HepG2 (cell line): Measurements from ENCODE around the gene ZNF331. TPM values are rescaled to one million over a fixed set of nuclear protein-coding genes. Genes with fewer than 3 reads are reported as not detected.

Experiments used
- ATAC-seq: fragments of 200-7000 bp; cut with Tn5 transposase; 3 replicates; pipeline ENCODE4 v1.9.1; 2020; ENCODE audit warnings: mild to moderate bottlenecking, moderate library complexity
- BruUV-seq: library from RNA; stranded (reverse); fragments of 400-500 nt; replicated peaks from 2 replicates; lab custom pipeline; 2021; lab: Mats Ljungman, UMichigan
- CTCF ChIA-PET: fragments of 300-600 bp; formaldehyde crosslinking; extraction: SDS; loops from one replicate; lab custom pipeline; 2021; ENCODE audit warnings: low total read pairs, inconsistent platforms, low intra/inter-chr PET ratio; lab: Yijun Ruan, JAX
- POLR2A ChIA-PET: fragments of 350-600 bp; sonication (Branson Sonifier 250); formaldehyde crosslinking; loops from one replicate; lab custom pipeline; 2020; ENCODE audit warnings: antibody characterized with exemption, inconsistent platforms; lab: Yijun Ruan, JAX
- DNase-seq: peaks from one replicate; pipeline ENCODE4 v3.0.0-alpha.2; 2015; ENCODE audit warnings: low spot score
- FAIRE-seq: peaks from 3 replicates; lab custom pipeline; 2011; peaks lifted over from hg19 to GRCh38; lab: Jason Lieb, UNC
- H2AFZ ChIP-seq: one replicate; pipeline ENCODE4 v1.6.1; 2011; ENCODE audit warnings: low read length, inconsistent platforms
- H3K27ac ChIP-seq: fragments of 300-600 bp; 3 replicates; pipeline ENCODE4 v1.8.0; 2011; ENCODE audit warnings: mixed run types, mild to moderate bottlenecking, mixed read lengths, low read length, inconsistent platforms; ENCODE audit not compliant: insufficient read depth; ENCODE audit errors: extremely low read length
- H3K27me3 ChIP-seq, 2 experiments: fragments of 200-600 bp in 1 of 2; 2 replicates in 1 of 2; 3 replicates in 1 of 2; pipeline versions ENCODE4 v1.6.0 to v1.8.0; 2011; ENCODE audit warnings: low read length in 2 of 2, mild to moderate bottlenecking in 2 of 2, moderate library complexity in 2 of 2, inconsistent platforms in 1 of 2; ENCODE audit not compliant: insufficient read depth in 2 of 2, control insufficient read depth in 1 of 2
- H3K36me3 ChIP-seq, 2 experiments: fragments of 200-600 bp in 1 of 2; replicated peaks in 1 of 2; 2 replicates in 1 of 2; 3 replicates in 1 of 2; pipeline versions ENCODE4 v1.5.1 to v1.8.0; 2011; ENCODE audit warnings: low read length in 2 of 2, inconsistent platforms in 1 of 2; ENCODE audit not compliant: insufficient read depth in 2 of 2, control insufficient read depth in 1 of 2
- H3K4me1 ChIP-seq: 2 replicates; pipeline ENCODE4 v1.5.1; 2012; ENCODE audit warnings: low read length, inconsistent platforms; ENCODE audit not compliant: insufficient read depth
- H3K4me2 ChIP-seq: 2 replicates; pipeline ENCODE4 v1.6.0; 2011; ENCODE audit warnings: low read depth, low read length, inconsistent platforms
- H3K4me3 ChIP-seq, 3 experiments: fragments of 200-600 bp in 1 of 3; sonication (generic), shearing (Covaris generic) in 1 of 3; replicated peaks in 1 of 3; 2 replicates each; pipeline ENCODE4 v1.5.1; 2011 to 2016; ENCODE audit warnings: low read length in 3 of 3, inconsistent platforms in 2 of 3, low read depth in 2 of 3, mild to moderate bottlenecking in 2 of 3, control low read depth in 1 of 3, mixed read lengths in 1 of 3; ENCODE audit not compliant: insufficient read depth in 1 of 3
- H3K79me2 ChIP-seq: one replicate; pipeline ENCODE4 v1.6.1; 2011; ENCODE audit warnings: low read length, inconsistent platforms; ENCODE audit not compliant: insufficient read depth
- H3K9ac ChIP-seq: 2 replicates; pipeline ENCODE4 v1.6.0; 2011; ENCODE audit warnings: mild to moderate bottlenecking, low read depth, low read length, inconsistent platforms; ENCODE audit not compliant: insufficient read depth
- H3K9me3 ChIP-seq: 2 replicates; pipeline ENCODE4 v1.5.1; 2012; ENCODE audit warnings: mild to moderate bottlenecking, low read length
- H4K20me1 ChIP-seq: 2 replicates; pipeline ENCODE4 v1.6.0; 2011; ENCODE audit warnings: inconsistent platforms, mild to moderate bottlenecking, low read length, moderate library complexity; ENCODE audit not compliant: insufficient read depth
- E2F1 ChIP-seq: sonication (generic); formaldehyde crosslinking; IDR thresholded peaks from 2 replicates; pipeline ENCODE4 v1.5.0; 2020; ENCODE audit warnings: missing genetic modification reagents
- FOXJ3 ChIP-seq: sonication (generic); formaldehyde crosslinking; IDR thresholded peaks from 2 replicates; pipeline ENCODE4 v1.4.0; 2020; ENCODE audit warnings: missing genetic modification reagents, mild to moderate bottlenecking, borderline replicate concordance
- HIC2 ChIP-seq: sonication (generic); formaldehyde crosslinking; IDR thresholded peaks from 2 replicates; pipeline ENCODE4 v1.9.0; 2022; ENCODE audit warnings: low read depth, missing genetic modification reagents
- KLF13 ChIP-seq: sonication (generic); formaldehyde crosslinking; IDR thresholded peaks from 2 replicates; pipeline ENCODE4 v1.4.0; 2020; ENCODE audit warnings: mild to moderate bottlenecking, missing genetic modification reagents
- MED13 ChIP-seq: sonication (generic); formaldehyde crosslinking; IDR thresholded peaks from 2 replicates; pipeline ENCODE4 v1.5.0; 2020; ENCODE audit warnings: missing genetic modification reagents
- MZF1 ChIP-seq: sonication (generic); formaldehyde crosslinking; IDR thresholded peaks from 2 replicates; pipeline ENCODE4 v1.8.1; 2023; ENCODE audit warnings: mild to moderate bottlenecking, missing genetic modification reagents, borderline replicate concordance
- NRL ChIP-seq: sonication (generic); formaldehyde crosslinking; IDR thresholded peaks from 2 replicates; pipeline ENCODE4 v1.5.0; 2020; ENCODE audit warnings: missing genetic modification reagents, mild to moderate bottlenecking, moderate library complexity, borderline replicate concordance
- SRSF1 ChIP-seq: fragments of 200-400 bp; formaldehyde crosslinking; optimal IDR thresholded peaks from 2 replicates; pipeline ENCODE3; 2017; ENCODE audit warnings: mild to moderate bottlenecking, low read depth, low read length, moderate library complexity
- SYNCRIP ChIP-seq: fragments of 200-400 bp; formaldehyde crosslinking; IDR thresholded peaks from 2 replicates; pipeline ENCODE4 v1.6.1; 2018; ENCODE audit warnings: mild to moderate bottlenecking, low read depth, low read length; ENCODE audit not compliant: insufficient read depth
- TOPORS ChIP-seq: sonication (generic); formaldehyde crosslinking; IDR thresholded peaks from 2 replicates; pipeline ENCODE4 v1.8.0; 2023; ENCODE audit warnings: mild to moderate bottlenecking, missing genetic modification reagents
- WIZ ChIP-seq: sonication (generic); formaldehyde crosslinking; IDR thresholded peaks from 2 replicates; pipeline ENCODE4 v1.5.1; 2020; ENCODE audit warnings: mild to moderate bottlenecking, missing genetic modification reagents
- ZFP36L1 ChIP-seq: sonication (generic); formaldehyde crosslinking; IDR thresholded peaks from 2 replicates; pipeline ENCODE4 v1.8.0; 2022; ENCODE audit warnings: mild to moderate bottlenecking, missing genetic modification reagents, moderate library complexity
- ZNF17 ChIP-seq: sonication (generic); formaldehyde crosslinking; IDR thresholded peaks from 2 replicates; pipeline ENCODE4 v1.5.0; 2020; ENCODE audit warnings: mild to moderate bottlenecking, missing genetic modification reagents
- ZNF296 ChIP-seq: sonication (generic); formaldehyde crosslinking; conservative IDR thresholded peaks from 2 replicates; pipeline ENCODE4 v1.5.0; 2020; ENCODE audit warnings: mild to moderate bottlenecking, missing genetic modification reagents
- ZNF317 ChIP-seq: sonication (generic); formaldehyde crosslinking; IDR thresholded peaks from 2 replicates; pipeline ENCODE4 v1.5.0; 2020; ENCODE audit warnings: mild to moderate bottlenecking, missing genetic modification reagents
- ZNF383 ChIP-seq: sonication (generic); formaldehyde crosslinking; IDR thresholded peaks from 2 replicates; pipeline ENCODE4 v1.4.0; 2020; ENCODE audit warnings: missing genetic modification reagents, mild to moderate bottlenecking, borderline replicate concordance
- ZNF430 ChIP-seq: sonication (generic); formaldehyde crosslinking; IDR thresholded peaks from 2 replicates; pipeline ENCODE4 v1.9.0; 2021; ENCODE audit warnings: mild to moderate bottlenecking, missing genetic modification reagents
- ZNF652 ChIP-seq: IDR thresholded peaks from 2 replicates; pipeline ENCODE4 v1.6.1; 2016; ENCODE audit warnings: low read depth, borderline replicate concordance
- ZNF781 ChIP-seq: sonication (generic); formaldehyde crosslinking; IDR thresholded peaks from 2 replicates; pipeline ENCODE4 v1.5.1; 2020; ENCODE audit warnings: borderline replicate concordance, mild to moderate bottlenecking, missing genetic modification reagents; ENCODE audit errors: not compliant biosample characterization
- ZNF816 ChIP-seq: sonication (generic); formaldehyde crosslinking; IDR thresholded peaks from 2 replicates; pipeline ENCODE4 v1.8.0; 2022; ENCODE audit warnings: missing genetic modification reagents, mild to moderate bottlenecking, borderline replicate concordance
- ZNF83 ChIP-seq: sonication (generic); formaldehyde crosslinking; IDR thresholded peaks from 2 replicates; pipeline ENCODE4 v1.4.0; 2020; ENCODE audit warnings: missing genetic modification reagents, mild to moderate bottlenecking, borderline replicate concordance
- ZSCAN30 ChIP-seq: sonication (generic); formaldehyde crosslinking; IDR thresholded peaks from 2 replicates; pipeline ENCODE4 v1.5.0; 2020; ENCODE audit warnings: mild to moderate bottlenecking, missing genetic modification reagents
- WGBS: methylation state at CpG from one replicate; pipeline ENCODE4 v1.1.6; 2017; ENCODE audit warnings: low lambda C conversion rate; 5-methylcytosine and 5-hydroxymethylcytosine counted together
- in situ Hi-C: cut with HindIII; loops from 2 replicates; pipeline ENCODE4 v1.10.0; 2017; ENCODE audit warnings: low pct_unique_long_range_greater_than_20kb; ENCODE audit not compliant: extremely low pct_ligation_motif_present
- intact Hi-C: fragments of 100-400 bp; cut with micrococcal nuclease; formaldehyde crosslinking; loops from one replicate; pipeline ENCODE4 v1.10.0; 2022; ENCODE audit not compliant: unreplicated experiment
- polyA plus RNA-seq, 8 experiments: library from polyadenylated mRNA; depleted of rRNA in 3 of 8; stranded (reverse) in 7 of 8; unstranded in 1 of 8; fragments of >200 nt; fragmentation: Illumina TruSeq in 4 of 8; extraction: Trizol in 4 of 8; gene quantifications; 2 replicates each; pipeline versions ENCODE4 v1.2.1 to v1.2.3, GENCODE V29; 2011 to 2016; ENCODE audit warnings: low read depth in 4 of 8, missing spikeins in 1 of 8, mixed read lengths in 1 of 8; ENCODE audit not compliant: insufficient read depth in 1 of 8
- total RNA-seq, 5 experiments: library from RNA; depleted of rRNA; stranded (reverse); fragments of >200 nt; fragmentation: Illumina TruSeq; extraction: Trizol; gene quantifications; 2 replicates each; pipeline ENCODE4 v1.2.3, GENCODE V29; 2016; ENCODE audit warnings: low read depth in 1 of 5

Gene ZNF331
- total and polyA plus RNA-seq, 2 of the 13 experiments (the other 11 are each of a cell fraction or from before 2014, with no cell fraction given): 8.2 to 13.3 TPM

- peak; percentile 50; the same call in 1 of the 2 replicates for TF ChIP-seq E2F1 (CRISPR knock-in tag)
- peak; percentile 42 for TF ChIP-seq ZNF781
- TF ChIP-seq ZNF383 (CRISPR knock-in tag): no peak
- no peak for TF ChIP-seq WIZ (CRISPR knock-in tag)
- no peak for TF ChIP-seq ZNF816
- TF ChIP-seq ZNF430 (CRISPR knock-in tag): no peak
- TF ChIP-seq TOPORS: peak; percentile 87
- peak; percentile 65; the same call in 1 of the 2 replicates for TF ChIP-seq NRL (CRISPR knock-in tag)
- no peak for TF ChIP-seq ZNF17 (CRISPR knock-in tag)
Measured at GRCh38 chr19:53537521-53538377, at the start of gene ZNF331 (continued).

GRCh38 chr19:53492153-53492552, 45.8 kb upstream of the ZNF331 start:
- Histone ChIP-seq H3K9ac (no peak overlapping the region), H3K79me2 (no peaks in the 10 kb centered on the region), H3K4me3 (no peak overlapping the region), H3K4me2 (no peak overlapping the region), H3K27ac (no peak overlapping the region), H4K20me1 (no peaks in the 10 kb centered on the region), H3K9me3 (peaks cover 23% of the 10 kb centered on the region; the same call in 1 of the 2 replicates), H3K27me3 (no peaks in the 10 kb centered on the region; a peak in 1 of 5 replicates), H3K4me1 (peaks cover 14% of the 10 kb centered on the region), H3K36me3 (peaks cover 3 to 47% of the 10 kb centered on the region in 2 experiments), H2AFZ (no peak overlapping the region)
- in situ Hi-C loops: no loop called here
- no peak for DNase-seq
- intact Hi-C loops: no loop called here
- no peak for FAIRE-seq
- no peak for TF ChIP-seq MZF1 (CRISPR knock-in tag)
- no peak for TF ChIP-seq ZFP36L1 (CRISPR knock-in tag)
- TF ChIP-seq FOXJ3 (CRISPR knock-in tag): no peak
- no peak for TF ChIP-seq MED13 (CRISPR knock-in tag)
- TF ChIP-seq HIC2 (CRISPR knock-in tag): no peak
- no peak for TF ChIP-seq ZNF83 (CRISPR knock-in tag)
- TF ChIP-seq ZNF296 (CRISPR knock-in tag): no peak
- no peak for TF ChIP-seq KLF13 (CRISPR knock-in tag)
- TF ChIP-seq SRSF1: no peak
- TF ChIP-seq ZSCAN30 (CRISPR knock-in tag): no peak
- TF ChIP-seq ZNF652 (CRISPR knock-in tag): no peak
- TF ChIP-seq ZNF317: no peak
- no peak for TF ChIP-seq SYNCRIP
- WGBS: 97% methylated on average over 5 of the region's 5 CpGs
- BruUV-seq: no TSS peak
- ChIA-PET POLR2A (no interaction called here), CTCF (no interaction called here)
- no peak for ATAC-seq
